ENCODE data around the gene AGBL1. TPM values are rescaled to one million over a fixed set of nuclear protein-coding genes. Genes with fewer than 3 reads are reported as not detected.
"Not testable (repeated sequence)": the region's sequence is repeated elsewhere in the genome, so short reads cannot be mapped to it uniquely, and the experiment has no call there.

The AGBL1 gene
- total RNA-seq, 2 donors from 2014 or later, result 0.23 to 0.91 TPM

GRCh38 chr15:86444527-86444926, 364.9 kb downstream of the AGBL1 start:
- Histone ChIP-seq H3K27me3 (replicated peaks; ENCODE audit: insufficient read depth) (no peaks in the 10 kb centered on the region), H3K27ac (no peak overlapping the region), H3K9me3 (no peaks in the 10 kb centered on the region), H3K4me1 (replicated peaks) (no peaks in the 10 kb centered on the region), H3K4me3 (no peak overlapping the region), H3K36me3 (no peaks in the 10 kb centered on the region)
- WGBS, result 7% methylated on average over 2 of the region's 2 CpGs
- intact Hi-C loops (cut with DNase I), result no loop called here
- no peak for TF ChIP-seq POLR2A (IDR thresholded peaks at IDR 0.05)
- no peak for DNase-seq (ENCODE audit: low spot score)

GRCh38 chr15:86445579-86446252, 366.0 kb downstream of the AGBL1 start:
- intact Hi-C loops (cut with DNase I), result no loop called here
- no peak for DNase-seq (ENCODE audit: low spot score)

GRCh38 chr15:86446253-86446640, 366.6 kb downstream of the AGBL1 start:
- no peak for TF ChIP-seq POLR2AphosphoS5 (IDR thresholded peaks at IDR 0.05)
- TF ChIP-seq, protein P1, sequence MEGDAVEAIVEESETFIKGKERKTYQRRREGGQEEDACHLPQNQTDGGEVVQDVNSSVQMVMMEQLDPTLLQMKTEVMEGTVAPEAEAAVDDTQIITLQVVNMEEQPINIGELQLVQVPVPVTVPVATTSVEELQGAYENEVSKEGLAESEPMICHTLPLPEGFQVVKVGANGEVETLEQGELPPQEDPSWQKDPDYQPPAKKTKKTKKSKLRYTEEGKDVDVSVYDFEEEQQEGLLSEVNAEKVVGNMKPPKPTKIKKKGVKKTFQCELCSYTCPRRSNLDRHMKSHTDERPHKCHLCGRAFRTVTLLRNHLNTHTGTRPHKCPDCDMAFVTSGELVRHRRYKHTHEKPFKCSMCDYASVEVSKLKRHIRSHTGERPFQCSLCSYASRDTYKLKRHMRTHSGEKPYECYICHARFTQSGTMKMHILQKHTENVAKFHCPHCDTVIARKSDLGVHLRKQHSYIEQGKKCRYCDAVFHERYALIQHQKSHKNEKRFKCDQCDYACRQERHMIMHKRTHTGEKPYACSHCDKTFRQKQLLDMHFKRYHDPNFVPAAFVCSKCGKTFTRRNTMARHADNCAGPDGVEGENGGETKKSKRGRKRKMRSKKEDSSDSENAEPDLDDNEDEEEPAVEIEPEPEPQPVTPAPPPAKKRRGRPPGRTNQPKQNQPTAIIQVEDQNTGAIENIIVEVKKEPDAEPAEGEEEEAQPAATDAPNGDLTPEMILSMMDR (IDR thresholded peaks at IDR 0.05), result no peak
- no peak for TF ChIP-seq POLR2A (IDR thresholded peaks at IDR 0.05)
- 76% methylated on average over 2 of the region's 2 CpGs for WGBS
- no peaks in the 10 kb centered on the region for H3K4me1 ChIP-seq (replicated peaks)
- H3K4me3 ChIP-seq, result no peak overlapping the region
- no peak overlapping the region for H3K27ac ChIP-seq
- no peaks in the 10 kb centered on the region for H3K9me3 ChIP-seq
- H3K36me3 ChIP-seq, result no peaks in the 10 kb centered on the region
- intact Hi-C loops (cut with DNase I), result no loop called here
- no peaks in the 10 kb centered on the region for H3K27me3 ChIP-seq (replicated peaks; ENCODE audit: insufficient read depth)
- DNase-seq (ENCODE audit: low spot score), result no peak

More at GRCh38 chr15:86445579-86446252, 366.0 kb downstream of the AGBL1 start:
- Histone ChIP-seq H3K4me3 (no peak overlapping the region), H3K36me3 (no peaks in the 10 kb centered on the region), H3K27me3 (replicated peaks; ENCODE audit: insufficient read depth) (no peaks in the 10 kb centered on the region), H3K9me3 (no peaks in the 10 kb centered on the region), H3K27ac (no peak overlapping the region), H3K4me1 (replicated peaks) (no peaks in the 10 kb centered on the region)
- TF ChIP-seq POLR2A (IDR thresholded peaks at IDR 0.05), result no peak
- TF ChIP-seq POLR2AphosphoS5 (IDR thresholded peaks at IDR 0.05), result no peak
- TF ChIP-seq, protein P1 (IDR thresholded peaks at IDR 0.05), result no peak
- WGBS, result 55% methylated on average over 6 of the region's 6 CpGs

GRCh38 chr15:86465470-86466039, 385.9 kb downstream of the AGBL1 start:
- H3K27ac ChIP-seq; H3K9me3 ChIP-seq; H3K4me1 ChIP-seq (replicated peaks); intact Hi-C loops (cut with DNase I); H3K27me3 ChIP-seq (replicated peaks; ENCODE audit: insufficient read depth); DNase-seq (ENCODE audit: low spot score); H3K4me3 ChIP-seq; H3K36me3 ChIP-seq: not testable (repeated sequence)
- 84% methylated on average over 8 of the region's 8 CpGs for WGBS

DNA sequence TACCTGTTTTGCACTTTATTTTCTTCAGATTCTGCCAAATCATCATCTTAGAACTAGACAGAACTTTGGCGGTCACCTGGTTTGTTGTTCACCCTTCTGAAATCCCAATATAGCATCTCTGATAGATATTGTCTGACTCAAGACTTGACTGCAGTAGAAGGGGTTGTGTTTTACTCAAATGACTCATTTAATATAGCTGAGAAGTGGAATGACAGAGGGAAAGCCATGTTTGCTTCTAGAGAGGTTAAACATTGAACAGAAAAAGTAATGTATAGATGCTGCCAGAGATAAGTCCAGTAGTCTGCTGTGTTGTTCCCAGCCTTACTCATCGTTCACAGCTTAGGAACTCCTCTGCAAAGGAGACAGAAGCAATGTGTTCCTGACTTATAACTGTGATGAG, 402.0 kb downstream of the AGBL1 start:
- Histone ChIP-seq H3K4me3 (no peak overlapping the region), H3K27me3 (replicated peaks; ENCODE audit: insufficient read depth) (no peaks in the 10 kb centered on the region), H3K27ac (no peak overlapping the region), H3K36me3 (no peaks in the 10 kb centered on the region), H3K4me1 (replicated peaks) (no peaks in the 10 kb centered on the region), H3K9me3 (no peaks in the 10 kb centered on the region)
- TF ChIP-seq, protein P1 (IDR thresholded peaks at IDR 0.05), result no peak
- TF ChIP-seq POLR2AphosphoS5 (IDR thresholded peaks at IDR 0.05), result no peak
- no peak for TF ChIP-seq POLR2A (IDR thresholded peaks at IDR 0.05)
- intact Hi-C loops (cut with DNase I), result no loop called here
- no peak for DNase-seq (ENCODE audit: low spot score)
- 56% methylated on average over 2 of the region's 2 CpGs for WGBS

DNA sequence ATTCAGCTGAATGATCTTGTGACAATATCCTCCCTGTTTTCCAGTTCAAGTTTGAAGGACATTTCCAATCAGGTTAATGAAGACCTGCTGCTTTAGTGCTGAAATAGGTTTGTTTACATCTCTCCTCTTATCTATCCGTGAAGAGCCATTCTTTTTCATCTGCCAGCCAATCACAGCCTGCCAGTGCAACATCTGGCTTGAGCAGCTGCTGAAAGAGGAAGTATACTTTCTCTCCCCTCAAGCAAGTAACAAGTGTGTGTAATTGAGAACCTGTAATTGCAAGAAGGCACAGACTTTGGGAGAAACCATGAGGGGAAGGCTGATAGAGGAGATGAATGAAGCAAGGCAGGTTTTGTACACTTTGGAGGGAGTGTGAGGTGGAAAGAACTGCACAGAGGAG, 404.3 kb downstream of the AGBL1 start:
- DNase-seq (ENCODE audit: low spot score), result no peak
- intact Hi-C loops (cut with DNase I), result no loop called here
- Histone ChIP-seq H3K9me3 (no peaks in the 10 kb centered on the region), H3K36me3 (no peaks in the 10 kb centered on the region), H3K4me3 (no peak overlapping the region), H3K4me1 (replicated peaks) (no peaks in the 10 kb centered on the region), H3K27ac (no peak overlapping the region), H3K27me3 (replicated peaks; ENCODE audit: insufficient read depth) (no peaks in the 10 kb centered on the region)
- TF ChIP-seq POLR2AphosphoS5 (IDR thresholded peaks at IDR 0.05) (no peak), POLR2A (IDR thresholded peaks at IDR 0.05) (no peak)
- TF ChIP-seq, protein P1 (IDR thresholded peaks at IDR 0.05), result no peak
- WGBS, result 5% methylated on average over 1 of the region's 1 CpG

Data from prostate gland (tissue), 2 donors.